ENCODE measurements around the gene FNTB. TPM values are rescaled to one million over a fixed set of nuclear protein-coding genes. Genes with fewer than 3 reads are reported as not detected.
A peak's percentile ranks its signal among the peaks of the same experiment; 100 is the strongest.

FNTB gene
- total RNA-seq, 1 experiment from 2014 or later: 26.7 TPM

DNA sequence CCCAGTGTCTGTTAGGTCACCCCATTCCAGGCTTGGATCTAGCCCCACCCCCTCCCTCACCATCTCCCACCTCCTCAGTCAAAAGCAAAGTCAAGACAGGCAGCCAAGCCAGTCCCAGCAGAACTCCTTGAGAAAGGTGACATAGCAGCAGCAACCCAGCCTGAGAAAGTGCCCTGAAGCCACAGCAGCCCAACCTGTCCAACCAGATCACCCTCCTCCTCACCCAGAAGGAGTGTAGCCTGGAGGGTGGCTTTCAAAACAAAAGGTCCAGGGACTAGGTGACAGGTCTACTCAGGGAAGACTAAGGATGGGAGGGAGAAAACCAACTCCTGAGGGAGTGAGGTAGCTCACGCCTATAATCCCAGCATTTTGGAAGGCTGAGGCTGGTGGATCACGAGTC, 19.7 kb upstream of the FNTB start:
- CTCF ChIA-PET: no interaction called here
- no TSS peak for BruUV-seq (replicated peaks)
- ATAC-seq (no peak; the same call in 1 of the 2 replicates), DNase-seq (ENCODE audit: low read depth, low spot score) (no peak)
- Histone ChIP-seq H3K27me3 (ENCODE audit: insufficient read depth, low read length) (no peaks in the 10 kb centered on the region), H3K9ac (ENCODE audit: low read length) (no peak overlapping the region), H3K4me1 (ENCODE audit: control insufficient read depth in 1 of 2, insufficient read depth in 2 of 2, low read length in 2 of 2) (peaks cover 30 to 34% of the 10 kb centered on the region in 2 experiments), H3K9me2 (ENCODE audit: insufficient read depth) (no peaks in the 10 kb centered on the region), H3K9me3 (ENCODE audit: control insufficient read depth in 1 of 2, insufficient read depth in 1 of 2, low read depth in 1 of 2, low read length in 2 of 2) (no peaks in the 10 kb centered on the region), H3K4me3 (replicated peaks in 1 of 2; ENCODE audit: low read depth in 1 of 2, low read length in 2 of 2) (no peak overlapping the region), H3K27ac (ENCODE audit: low read depth, low read length) (no peak overlapping the region; the same call in 1 of the 2 replicates), H4K20me1 (ENCODE audit: insufficient read depth) (no peaks in the 10 kb centered on the region), H2AFZ (ENCODE audit: low read depth, low read length, poor library complexity, severe bottlenecking) (no peak overlapping the region), H3K79me2 (ENCODE audit: insufficient read depth, low read length) (no peaks in the 10 kb centered on the region), H3K36me3 (ENCODE audit: control insufficient read depth in 1 of 2, insufficient read depth in 2 of 2, low read length in 2 of 2) (no peaks in the 10 kb centered on the region), H3K4me2 (ENCODE audit: low read length) (no peak overlapping the region)
- TF ChIP-seq JUND (IDR thresholded peaks at IDR 0.05) (no peak), SP1 (IDR thresholded peaks at IDR 0.05; ENCODE audit: low read depth) (peak; percentile 19; the same call in 1 of the 2 replicates)
- intact Hi-C loops (cut with micrococcal nuclease): no loop called here
- POLR2A ChIA-PET: interaction anchor here (1.4 kb wide), 1 partner anchor 20 kb away, joined by 3 read pairs; the partner anchor contains the start of gene FNTB
- RAD21 ChIA-PET (ENCODE audit: low non-redundant PET in 1 of 2, low total read pairs in 2 of 2, uncharacterized antibody in 2 of 2, unreplicated experiment in 2 of 2): no interaction called here

DNA sequence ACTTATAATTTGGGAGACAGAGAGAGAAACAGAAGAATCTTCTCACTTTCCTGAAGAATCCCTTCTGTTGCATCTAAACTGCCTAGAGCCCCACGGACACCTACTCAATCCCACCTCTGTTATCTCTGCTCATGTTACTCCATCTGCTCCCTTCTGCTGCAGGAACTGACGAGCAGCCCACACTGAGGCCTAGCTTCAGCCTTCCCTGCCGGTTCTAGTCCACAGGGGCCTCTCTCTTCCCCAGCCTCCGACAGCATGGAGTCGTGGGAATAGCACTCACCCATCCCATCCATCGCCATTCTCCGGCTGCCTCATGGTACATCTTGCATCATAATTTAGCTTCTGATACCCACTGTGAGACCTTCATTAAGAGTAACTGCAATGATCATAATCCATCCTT, 18.5 kb upstream of the FNTB start:
- ChIA-PET CTCF (no interaction called here), RAD21 (ENCODE audit: low non-redundant PET in 1 of 2, low total read pairs in 2 of 2, uncharacterized antibody in 2 of 2, unreplicated experiment in 2 of 2) (no interaction called here), POLR2A (interaction anchor here (0.7 kb wide), 1 partner anchor 19 kb away, joined by 3 read pairs; no protein-coding TSS in a partner anchor)
- Histone ChIP-seq H2AFZ (ENCODE audit: low read depth, low read length, poor library complexity, severe bottlenecking) (no peak overlapping the region), H3K36me3 (ENCODE audit: control insufficient read depth in 1 of 2, insufficient read depth in 2 of 2, low read length in 2 of 2) (no peaks in the 10 kb centered on the region), H3K27me3 (ENCODE audit: insufficient read depth, low read length) (no peaks in the 10 kb centered on the region), H3K9ac (ENCODE audit: low read length) (no peak overlapping the region), H3K9me2 (ENCODE audit: insufficient read depth) (no peaks in the 10 kb centered on the region), H3K79me2 (ENCODE audit: insufficient read depth, low read length) (no peaks in the 10 kb centered on the region), H3K4me3 (replicated peaks in 1 of 2; ENCODE audit: low read depth in 1 of 2, low read length in 2 of 2) (no peak overlapping the region), H3K9me3 (ENCODE audit: control insufficient read depth in 1 of 2, insufficient read depth in 1 of 2, low read depth in 1 of 2, low read length in 2 of 2) (no peaks in the 10 kb centered on the region), H4K20me1 (ENCODE audit: insufficient read depth) (no peaks in the 10 kb centered on the region), H3K4me2 (ENCODE audit: low read length) (peak overlapping the region; percentile 20; the same call in 1 of the 2 replicates), H3K27ac (ENCODE audit: low read depth, low read length) (no peak overlapping the region), H3K4me1 (ENCODE audit: control insufficient read depth in 1 of 2, insufficient read depth in 2 of 2, low read length in 2 of 2) (peaks cover 34 to 40% of the 10 kb centered on the region in 2 experiments)
- no peak for TF ChIP-seq SIN3A (IDR thresholded peaks at IDR 0.05; ENCODE audit: low read depth)
- TF ChIP-seq ZNF274 (IDR thresholded peaks at IDR 0.05; ENCODE audit: low read depth, low read length): no peak
- no peak for TF ChIP-seq ZFX (IDR thresholded peaks at IDR 0.05)
- TF ChIP-seq CBX3 (IDR thresholded peaks at IDR 0.05; ENCODE audit: low read depth): no peak
- no peak for TF ChIP-seq POLR2A (IDR thresholded peaks at IDR 0.05; ENCODE audit: borderline replicate concordance, extremely low read depth, insufficient read depth, insufficient read length)
- TF ChIP-seq, protein P1, sequence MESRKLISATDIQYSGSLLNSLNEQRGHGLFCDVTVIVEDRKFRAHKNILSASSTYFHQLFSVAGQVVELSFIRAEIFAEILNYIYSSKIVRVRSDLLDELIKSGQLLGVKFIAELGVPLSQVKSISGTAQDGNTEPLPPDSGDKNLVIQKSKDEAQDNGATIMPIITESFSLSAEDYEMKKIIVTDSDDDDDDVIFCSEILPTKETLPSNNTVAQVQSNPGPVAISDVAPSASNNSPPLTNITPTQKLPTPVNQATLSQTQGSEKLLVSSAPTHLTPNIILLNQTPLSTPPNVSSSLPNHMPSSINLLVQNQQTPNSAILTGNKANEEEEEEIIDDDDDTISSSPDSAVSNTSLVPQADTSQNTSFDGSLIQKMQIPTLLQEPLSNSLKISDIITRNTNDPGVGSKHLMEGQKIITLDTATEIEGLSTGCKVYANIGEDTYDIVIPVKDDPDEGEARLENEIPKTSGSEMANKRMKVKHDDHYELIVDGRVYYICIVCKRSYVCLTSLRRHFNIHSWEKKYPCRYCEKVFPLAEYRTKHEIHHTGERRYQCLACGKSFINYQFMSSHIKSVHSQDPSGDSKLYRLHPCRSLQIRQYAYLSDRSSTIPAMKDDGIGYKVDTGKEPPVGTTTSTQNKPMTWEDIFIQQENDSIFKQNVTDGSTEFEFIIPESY (IDR thresholded peaks at IDR 0.05; ENCODE audit: extremely low read depth, insufficient replicate concordance, low read length): no peak
- no peak for TF ChIP-seq ELF1 (IDR thresholded peaks at IDR 0.05; ENCODE audit: borderline replicate concordance, low read depth)
- TF ChIP-seq, protein P2, sequence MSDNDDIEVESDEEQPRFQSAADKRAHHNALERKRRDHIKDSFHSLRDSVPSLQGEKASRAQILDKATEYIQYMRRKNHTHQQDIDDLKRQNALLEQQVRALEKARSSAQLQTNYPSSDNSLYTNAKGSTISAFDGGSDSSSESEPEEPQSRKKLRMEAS (IDR thresholded peaks at IDR 0.05): no peak
- TF ChIP-seq EZH2phosphoT487 (IDR thresholded peaks at IDR 0.05; ENCODE audit: borderline replicate concordance): no peak
- ATAC-seq (no peak), DNase-seq (ENCODE audit: low read depth, low spot score) (no peak)
- intact Hi-C loops (cut with micrococcal nuclease): no loop called here
- BruUV-seq (replicated peaks): no TSS peak
